ENCODE measurements around the gene KCNH5. TPM values are rescaled to one million over a fixed set of nuclear protein-coding genes. Genes with fewer than 3 reads are reported as not detected.

Gene KCNH5
- total and polyA plus RNA-seq, 12 donors: 0.15 TPM; not detected in 11

GRCh38 chr14:62844546-62844945 is 200.7 kb downstream of the KCNH5 start:
- Histone ChIP-seq H3K4me1 (no peaks in the 10 kb centered on the region), H3K27me3 (peaks cover 0 to 6% (median 0%) of the 10 kb centered on the region in 7 donors), H3K9me3 (no peaks in the 10 kb centered on the region), H3K36me3 (no peaks in the 10 kb centered on the region), H3K27ac (no peak overlapping the region), H3K4me3 (no peak overlapping the region)
- WGBS, 2 donors: 72 to 83% methylated on average over 2 of the region's 2 CpGs
- DNase-seq (no peak), ATAC-seq (no peak)
- intact Hi-C loops (cut with DNase I): no loop called here
- no peak for TF ChIP-seq CTCF (IDR thresholded peaks at IDR 0.05)

- ATAC-seq (no peak), DNase-seq (no peak)
- H3K4me1 ChIP-seq: no peaks in the 10 kb centered on the region
- no peak for TF ChIP-seq CTCF (IDR thresholded peaks at IDR 0.05)
- H3K27me3 ChIP-seq: no peaks in the 10 kb centered on the region
- no peaks in the 10 kb centered on the region for H3K36me3 ChIP-seq
- H3K27ac ChIP-seq: no peak overlapping the region
- H3K9me3 ChIP-seq: peaks cover 0 to 17% (median 0%) of the 10 kb centered on the region in 11 donors
- H3K4me3 ChIP-seq: no peak overlapping the region
- intact Hi-C loops (cut with DNase I): no loop called here
- 61 to 78% methylated on average over 2 of the region's 2 CpGs for WGBS, 2 donors
Measured at GRCh38 chr14:62824086-62824485, 221.2 kb downstream of the KCNH5 start.

- Histone ChIP-seq H3K4me1 (no peaks in the 10 kb centered on the region), H3K36me3 (no peaks in the 10 kb centered on the region), H3K4me3 (no peak overlapping the region), H3K27ac (no peak overlapping the region), H3K9me3 (peaks cover 0 to 27% (median 5%) of the 10 kb centered on the region in 11 donors), H3K27me3 (no peaks in the 10 kb centered on the region)
- 64 to 65% methylated on average over 1 of the region's 1 CpG for WGBS, 2 donors
- DNase-seq (no peak), ATAC-seq (no peak)
- no peak for TF ChIP-seq CTCF (IDR thresholded peaks at IDR 0.05)
- intact Hi-C loops (cut with DNase I): no loop called here
Measured at GRCh38 chr14:62819931-62820330, 225.3 kb downstream of the KCNH5 start.

GRCh38 chr14:62807636-62808035 is 237.6 kb downstream of the KCNH5 start:
- no peak overlapping the region for H3K27ac ChIP-seq
- peaks cover 0 to 6% (median 0%) of the 10 kb centered on the region in 11 donors for H3K9me3 ChIP-seq
- H3K27me3 ChIP-seq: no peaks in the 10 kb centered on the region
- 67 to 71% methylated on average over 4 of the region's 4 CpGs for WGBS, 2 donors
- TF ChIP-seq CTCF (IDR thresholded peaks at IDR 0.05): no peak
- H3K4me1 ChIP-seq: no peaks in the 10 kb centered on the region
- ATAC-seq (no peak), DNase-seq (no peak)
- no peaks in the 10 kb centered on the region for H3K36me3 ChIP-seq
- no peak overlapping the region for H3K4me3 ChIP-seq
- intact Hi-C loops (cut with DNase I): no loop called here
